ENCODE measurements around the gene OPCML.

The OPCML gene

GRCh38 chr11:132588366-132588765 lies 943.9 kb downstream of the OPCML start:
- DNase-seq (ENCODE audit: low spot score) = no peak
- Histone ChIP-seq H2AK5ac (ENCODE audit: low read depth, low read length) (no peak overlapping the region), H3K27ac (replicated peaks; ENCODE audit: low read length) (no peak overlapping the region), H3K36me3 (replicated peaks in 1 of 2; ENCODE audit: control insufficient read depth in 2 of 2, insufficient read depth in 2 of 2, low read length in 2 of 2) (no peaks in the 10 kb centered on the region), H3K14ac (ENCODE audit: low read length) (no peak overlapping the region), H3K79me1 (ENCODE audit: low read depth, low read length) (no peaks in the 10 kb centered on the region), H2BK12ac (ENCODE audit: low read length) (no peak overlapping the region), H3K4ac (ENCODE audit: low read length) (no peak overlapping the region), H3K23ac (ENCODE audit: low read depth, low read length, poor library complexity) (no peak overlapping the region), H2BK120ac (ENCODE audit: low read depth, low read length) (no peak overlapping the region), H3K4me1 (ENCODE audit: control insufficient read depth in 2 of 2, insufficient read depth in 1 of 2, low read depth in 1 of 2, low read length in 2 of 2) (no peaks in the 10 kb centered on the region), H3K18ac (ENCODE audit: low read length) (no peak overlapping the region), H2BK15ac (ENCODE audit: low read length) (no peak overlapping the region), H4K8ac (ENCODE audit: low read depth, low read length) (no peak overlapping the region), H2AFZ (ENCODE audit: low read length) (no peak overlapping the region), H3K9ac (ENCODE audit: low read depth, low read length, poor library complexity) (no peak overlapping the region), H3K4me3 (ENCODE audit: low read length in 2 of 2) (no peak overlapping the region), H2BK5ac (ENCODE audit: low read length) (no peak overlapping the region), H3K9me3 (replicated peaks in 1 of 2; ENCODE audit: control insufficient read depth in 2 of 2, insufficient read depth in 1 of 2, low read depth in 1 of 2, low read length in 2 of 2) (no peaks in the 10 kb centered on the region), H3K4me2 (ENCODE audit: insufficient read depth, low read length, poor library complexity, severe bottlenecking) (no peak overlapping the region), H4K91ac (ENCODE audit: low read depth, low read length, poor library complexity) (no peak overlapping the region), H3K27me3 (ENCODE audit: control insufficient read depth in 3 of 3, insufficient read depth in 3 of 3, low read depth in 1 of 3, low read length in 3 of 3) (no peaks in the 10 kb centered on the region)

DNA sequence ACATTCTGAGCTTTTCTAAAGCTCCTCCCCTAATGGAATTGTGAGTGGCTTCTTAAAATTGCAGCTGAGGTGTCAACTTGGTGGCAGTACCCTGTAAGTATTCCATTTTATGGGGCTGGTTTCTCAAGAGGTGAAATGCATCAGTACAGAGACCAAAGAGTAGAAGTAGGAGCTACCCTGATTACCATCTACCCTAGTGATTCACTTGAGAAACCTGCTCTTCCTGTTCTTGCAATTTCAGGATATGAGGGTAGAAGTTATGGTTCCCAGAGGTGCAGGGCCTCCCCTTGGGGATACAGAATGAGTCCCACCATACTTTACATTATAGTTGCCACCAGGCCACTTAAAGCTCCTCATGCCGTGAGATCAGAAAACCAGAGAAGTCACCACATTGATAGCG lies 944.6 kb downstream of the OPCML start:
- WGBS, 2 donors (ENCODE audit: extremely low coverage in 2 of 2, insufficient read length in 2 of 2, insufficient replicate concordance in 1 of 2) = no CpG with 5 or more reads among the region's 2 CpGs
- Histone ChIP-seq H3K4me3 (ENCODE audit: low read length in 2 of 2) (no peak overlapping the region), H2AK5ac (ENCODE audit: low read depth, low read length) (no peak overlapping the region), H3K4me1 (ENCODE audit: control insufficient read depth in 2 of 2, insufficient read depth in 1 of 2, low read depth in 1 of 2, low read length in 2 of 2) (no peaks in the 10 kb centered on the region), H3K79me1 (ENCODE audit: low read depth, low read length) (no peaks in the 10 kb centered on the region), H4K91ac (ENCODE audit: low read depth, low read length, poor library complexity) (no peak overlapping the region), H3K4ac (ENCODE audit: low read length) (no peak overlapping the region), H2BK12ac (ENCODE audit: low read length) (no peak overlapping the region), H2AFZ (ENCODE audit: low read length) (no peak overlapping the region), H3K14ac (ENCODE audit: low read length) (no peak overlapping the region), H2BK5ac (ENCODE audit: low read length) (no peak overlapping the region), H3K4me2 (ENCODE audit: insufficient read depth, low read length, poor library complexity, severe bottlenecking) (no peak overlapping the region), H3K27ac (replicated peaks; ENCODE audit: low read length) (no peak overlapping the region), H3K36me3 (replicated peaks in 1 of 2; ENCODE audit: control insufficient read depth in 2 of 2, insufficient read depth in 2 of 2, low read length in 2 of 2) (no peaks in the 10 kb centered on the region), H3K27me3 (ENCODE audit: control insufficient read depth in 3 of 3, insufficient read depth in 3 of 3, low read depth in 1 of 3, low read length in 3 of 3) (no peaks in the 10 kb centered on the region), H2BK15ac (ENCODE audit: low read length) (no peak overlapping the region), H3K9me3 (replicated peaks in 1 of 2; ENCODE audit: control insufficient read depth in 2 of 2, insufficient read depth in 1 of 2, low read depth in 1 of 2, low read length in 2 of 2) (no peaks in the 10 kb centered on the region), H2BK120ac (ENCODE audit: low read depth, low read length) (no peak overlapping the region), H4K8ac (ENCODE audit: low read depth, low read length) (no peak overlapping the region), H3K23ac (ENCODE audit: low read depth, low read length, poor library complexity) (no peak overlapping the region), H3K9ac (ENCODE audit: low read depth, low read length, poor library complexity) (no peak overlapping the region), H3K18ac (ENCODE audit: low read length) (no peak overlapping the region)
- DNase-seq (ENCODE audit: low spot score) = no peak

- Histone ChIP-seq H4K8ac (ENCODE audit: low read depth, low read length) (no peak overlapping the region), H3K27ac (replicated peaks; ENCODE audit: low read length) (no peak overlapping the region), H3K36me3 (replicated peaks in 1 of 2; ENCODE audit: control insufficient read depth in 2 of 2, insufficient read depth in 2 of 2, low read length in 2 of 2) (no peaks in the 10 kb centered on the region), H2AK5ac (ENCODE audit: low read depth, low read length) (no peak overlapping the region), H2BK15ac (ENCODE audit: low read length) (no peak overlapping the region), H3K4me2 (ENCODE audit: insufficient read depth, low read length, poor library complexity, severe bottlenecking) (no peak overlapping the region), H2BK5ac (ENCODE audit: low read length) (no peak overlapping the region), H3K9me3 (replicated peaks in 1 of 2; ENCODE audit: control insufficient read depth in 2 of 2, insufficient read depth in 1 of 2, low read depth in 1 of 2, low read length in 2 of 2) (no peaks in the 10 kb centered on the region), H4K91ac (ENCODE audit: low read depth, low read length, poor library complexity) (no peak overlapping the region), H3K4ac (ENCODE audit: low read length) (no peak overlapping the region), H3K9ac (ENCODE audit: low read depth, low read length, poor library complexity) (no peak overlapping the region), H3K4me3 (ENCODE audit: low read length in 2 of 2) (no peak overlapping the region), H2BK120ac (ENCODE audit: low read depth, low read length) (no peak overlapping the region), H2AFZ (ENCODE audit: low read length) (no peak overlapping the region), H3K18ac (ENCODE audit: low read length) (no peak overlapping the region), H2BK12ac (ENCODE audit: low read length) (no peak overlapping the region), H3K27me3 (ENCODE audit: control insufficient read depth in 3 of 3, insufficient read depth in 3 of 3, low read depth in 1 of 3, low read length in 3 of 3) (no peaks in the 10 kb centered on the region), H3K79me1 (ENCODE audit: low read depth, low read length) (no peaks in the 10 kb centered on the region), H3K23ac (ENCODE audit: low read depth, low read length, poor library complexity) (no peak overlapping the region), H3K14ac (ENCODE audit: low read length) (no peak overlapping the region), H3K4me1 (ENCODE audit: control insufficient read depth in 2 of 2, insufficient read depth in 1 of 2, low read depth in 1 of 2, low read length in 2 of 2) (no peaks in the 10 kb centered on the region)
- no CpG with 5 or more reads among the region's 2 CpGs for WGBS, 2 donors (ENCODE audit: extremely low coverage in 2 of 2, insufficient read length in 2 of 2, insufficient replicate concordance in 1 of 2)
- no peak for DNase-seq (ENCODE audit: low spot score)
Measured at GRCh38 chr11:132586801-132587200, 945.5 kb downstream of the OPCML start.

GRCh38 chr11:132579634-132580327 lies 952.5 kb downstream of the OPCML start:
- no peak overlapping the region for H2AFZ ChIP-seq (ENCODE audit: low read length)
- no peak overlapping the region for H2BK15ac ChIP-seq (ENCODE audit: low read length)
- no peak overlapping the region for H3K9ac ChIP-seq (ENCODE audit: low read depth, low read length, poor library complexity)
- no peaks in the 10 kb centered on the region for H3K79me1 ChIP-seq (ENCODE audit: low read depth, low read length)
- DNase-seq (ENCODE audit: low spot score) = no peak
- H3K27me3 ChIP-seq (ENCODE audit: control insufficient read depth in 3 of 3, insufficient read depth in 3 of 3, low read depth in 1 of 3, low read length in 3 of 3) = no peaks in the 10 kb centered on the region
- no peak overlapping the region for H3K23ac ChIP-seq (ENCODE audit: low read depth, low read length, poor library complexity)
- WGBS, 2 donors (ENCODE audit: extremely low coverage in 2 of 2, insufficient read length in 2 of 2, insufficient replicate concordance in 1 of 2) = no CpG with 5 or more reads among the region's 10 CpGs
- no peak overlapping the region for H4K91ac ChIP-seq (ENCODE audit: low read depth, low read length, poor library complexity)
- no peak overlapping the region for H3K4me2 ChIP-seq (ENCODE audit: insufficient read depth, low read length, poor library complexity, severe bottlenecking)
- peaks cover 0 to 4% of the 10 kb centered on the region in 2 donors for H3K9me3 ChIP-seq (replicated peaks in 1 of 2; ENCODE audit: control insufficient read depth in 2 of 2, insufficient read depth in 1 of 2, low read depth in 1 of 2, low read length in 2 of 2)
- no peak overlapping the region for H4K8ac ChIP-seq (ENCODE audit: low read depth, low read length)
- no peak overlapping the region for H2AK5ac ChIP-seq (ENCODE audit: low read depth, low read length)
- H3K14ac ChIP-seq (ENCODE audit: low read length) = no peak overlapping the region
- no peak overlapping the region for H2BK120ac ChIP-seq (ENCODE audit: low read depth, low read length)
- no peak overlapping the region for H3K18ac ChIP-seq (ENCODE audit: low read length)
- no peak overlapping the region for H2BK5ac ChIP-seq (ENCODE audit: low read length)
- H3K36me3 ChIP-seq (replicated peaks in 1 of 2; ENCODE audit: control insufficient read depth in 2 of 2, insufficient read depth in 2 of 2, low read length in 2 of 2) = no peaks in the 10 kb centered on the region
- no peak overlapping the region for H3K4ac ChIP-seq (ENCODE audit: low read length)
- H3K4me3 ChIP-seq (ENCODE audit: low read length in 2 of 2) = no peak overlapping the region
- H2BK12ac ChIP-seq (ENCODE audit: low read length) = no peak overlapping the region
- no peak overlapping the region for H3K27ac ChIP-seq (replicated peaks; ENCODE audit: low read length)
- peaks cover 3 to 9% of the 10 kb centered on the region in 2 donors for H3K4me1 ChIP-seq (ENCODE audit: control insufficient read depth in 2 of 2, insufficient read depth in 1 of 2, low read depth in 1 of 2, low read length in 2 of 2)
